Left cardiac atrium (tissue), 4 donors: ENCODE data around the gene IL36RN. TPM values are rescaled to one million over a fixed set of nuclear protein-coding genes. Genes with fewer than 3 reads are reported as not detected.

ENCODE experiments used
- ATAC-seq, 2 donors: fragments of 200-7000 bp; cut with Tn5 transposase; one replicate each; pipeline ENCODE4 v1.9.1; 2020; ENCODE audit warnings: mild to moderate bottlenecking in 2 of 2, moderate library complexity in 2 of 2
- DNase-seq: peaks from one replicate; pipeline ENCODE4 v3.0.0-alpha.2; 2020
- intact Hi-C, 2 donors: fragments of 100-400 bp; cut with DNase I; formaldehyde crosslinking; loops; one replicate each; pipeline versions ENCODE4 v1.14.1 to v1.15.1; 2022 to 2023
- long read RNA-seq: library from polyadenylated mRNA; unstranded; transcript quantifications from one replicate; pipeline ENCODE4 v2.0.0, GENCODE V29; 2021
- total RNA-seq, 2 donors: library from RNA; stranded (reverse); fragmentation: NEBNext Ultra II Directional; extraction: Animal tissue kit (Norgen Biotek cat#: 25700); gene quantifications; one replicate each; pipeline ENCODE4 v1.2.1, GENCODE V29; 2021
- donor health status: DM: no; HTN: yes; CAD: no.
- donor health status: DM: no; HTN: yes; CAD: no; lungs with severe emphysema.
- donor health status: DM: yes; HTN: yes; CAD: no.
- donor health status: Dilated cardiomyopathy.

Gene IL36RN
- not detected for total RNA-seq
- long read RNA-seq: 0 reads

GRCh38 chr2:113058998-113059960 is at the start of gene IL36RN:
Gene IL36RN (plus strand): TSS chr2:113059198. CDS start chr2:113059439, 241 bp downstream.
- ATAC-seq (no peak), DNase-seq (no peak)
- intact Hi-C loops: no loop called here

DNA sequence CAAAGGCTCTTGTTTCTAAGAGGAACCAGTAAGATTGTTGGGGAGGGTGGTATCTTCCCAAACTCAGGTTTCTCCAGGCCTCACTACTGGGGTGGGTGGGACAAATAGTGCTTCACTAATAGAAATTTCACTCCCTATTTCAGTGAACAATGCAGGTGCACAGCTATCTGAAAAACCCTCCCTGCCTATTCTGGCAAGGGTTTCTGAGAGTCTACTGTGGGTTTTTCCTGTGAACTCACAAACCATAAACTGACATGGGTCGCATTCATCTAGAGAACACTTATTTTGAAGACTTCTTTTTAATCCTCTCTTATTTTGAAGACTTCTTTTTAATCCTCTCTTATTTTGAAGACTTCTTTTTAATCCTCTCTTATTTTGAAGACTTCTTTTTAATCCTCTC is 49.4 kb upstream of the IL36RN start:
- no peak for DNase-seq
- no peak for ATAC-seq
- intact Hi-C loops: no loop called here

GRCh38 chr2:113010088-113010487 is 48.9 kb upstream of the IL36RN start:
- DNase-seq: no peak
- intact Hi-C loops: no loop called here
- no peak for ATAC-seq

DNA sequence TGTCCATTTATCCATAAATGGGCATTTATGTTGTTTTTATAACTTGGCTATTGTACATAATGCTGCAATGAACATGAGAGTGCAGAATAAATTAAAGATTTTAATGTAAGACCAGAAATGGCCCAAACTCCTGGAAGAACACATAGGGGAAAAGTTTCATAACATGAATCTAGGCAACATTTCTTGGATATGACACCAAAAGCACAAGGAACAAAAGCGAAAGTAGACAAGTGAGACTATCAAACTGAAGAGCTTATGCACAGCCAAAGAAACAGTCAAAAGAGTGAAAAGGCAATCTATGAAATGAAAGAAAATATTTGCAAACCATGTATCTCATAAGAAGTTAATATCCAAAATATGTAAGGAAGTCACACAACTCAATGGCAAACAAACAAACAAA is 47.9 kb upstream of the IL36RN start:
- no peak for ATAC-seq
- no peak for DNase-seq
- intact Hi-C loops: no loop called here

GRCh38 chr2:113012436-113013335 is 46.3 kb upstream of the IL36RN start:
- no peak for DNase-seq
- intact Hi-C loops: no loop called here
- peak in 1 of 2 donors; percentile 64 for ATAC-seq

DNA sequence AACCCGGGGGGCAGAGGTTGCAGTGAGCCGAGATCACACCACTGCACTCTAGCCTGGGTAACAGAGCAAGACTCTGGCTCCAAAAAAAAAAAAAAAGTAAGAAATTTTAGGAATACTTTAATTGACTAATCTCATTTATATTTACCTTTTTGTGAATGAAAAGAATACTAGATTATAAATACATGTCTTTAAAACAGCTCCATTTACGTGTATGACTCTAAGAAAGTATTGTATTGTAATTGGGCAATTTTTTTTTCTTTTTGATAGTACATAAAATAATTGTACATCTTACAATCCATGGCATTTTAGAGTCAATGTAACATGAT is 45.7 kb upstream of the IL36RN start:
- no peak for DNase-seq
- ATAC-seq: no peak
- intact Hi-C loops: no loop called here

DNA sequence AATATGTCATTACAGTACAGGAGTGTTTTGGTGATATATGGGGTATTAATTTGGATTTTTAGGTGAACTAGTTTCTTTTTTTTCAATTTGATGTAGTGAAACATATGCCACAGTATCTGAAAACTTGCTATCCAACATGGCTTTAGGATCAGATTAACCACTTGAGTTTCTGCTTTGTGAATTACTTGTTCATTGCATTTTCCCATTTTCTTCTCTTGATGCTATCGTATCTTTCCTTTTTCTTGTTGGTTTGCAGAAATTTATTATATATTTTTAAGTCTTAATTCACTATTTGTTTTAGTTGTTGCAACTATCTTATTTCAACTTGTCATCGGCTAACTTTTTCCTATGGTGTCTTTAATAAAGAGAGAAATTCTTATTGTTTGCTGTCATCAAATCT is 44.9 kb upstream of the IL36RN start:
- DNase-seq: no peak
- intact Hi-C loops: no loop called here
- ATAC-seq: no peak

DNA sequence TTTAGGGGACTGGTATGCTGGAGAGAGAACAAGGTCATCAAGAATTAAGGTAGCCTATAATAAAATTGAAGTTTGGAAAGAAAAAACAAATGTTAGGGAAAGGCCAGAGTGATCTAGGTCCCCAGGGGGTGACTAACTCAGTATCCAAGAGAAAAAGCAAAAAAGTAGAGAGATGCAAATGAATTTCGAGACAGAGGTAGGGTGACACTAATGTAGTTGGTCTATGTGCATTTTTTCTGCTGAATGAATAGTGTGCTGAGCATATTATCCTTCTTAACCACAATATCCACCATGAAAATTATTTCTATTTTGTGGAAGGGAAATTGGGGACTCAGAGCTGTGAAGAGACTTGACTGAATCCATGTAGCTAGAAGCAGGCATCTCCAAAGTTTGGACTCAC is 44.0 kb upstream of the IL36RN start:
- intact Hi-C loops: no loop called here
- DNase-seq (no peak), ATAC-seq (no peak)

DNA sequence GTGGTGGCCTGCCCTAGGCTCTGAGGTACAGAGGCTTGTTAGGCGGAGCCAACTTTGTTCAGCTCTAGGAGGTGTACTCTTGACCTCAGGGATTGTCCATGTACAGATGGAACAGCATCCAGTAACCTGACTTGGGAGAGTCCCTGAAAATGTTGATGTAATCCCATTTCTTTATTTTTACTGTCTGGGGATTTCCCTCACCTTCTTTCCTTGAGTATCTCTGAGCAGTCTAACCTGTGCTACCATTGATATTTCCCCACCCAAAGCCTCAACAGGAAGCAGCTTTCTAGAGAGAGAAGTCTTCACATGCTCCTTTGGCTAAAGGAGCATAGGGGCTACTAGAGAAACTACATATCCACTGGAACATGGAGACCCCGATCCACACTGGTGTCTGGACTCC is 43.3 kb upstream of the IL36RN start:
- ATAC-seq (no peak), DNase-seq (no peak)
- intact Hi-C loops: no loop called here

DNA sequence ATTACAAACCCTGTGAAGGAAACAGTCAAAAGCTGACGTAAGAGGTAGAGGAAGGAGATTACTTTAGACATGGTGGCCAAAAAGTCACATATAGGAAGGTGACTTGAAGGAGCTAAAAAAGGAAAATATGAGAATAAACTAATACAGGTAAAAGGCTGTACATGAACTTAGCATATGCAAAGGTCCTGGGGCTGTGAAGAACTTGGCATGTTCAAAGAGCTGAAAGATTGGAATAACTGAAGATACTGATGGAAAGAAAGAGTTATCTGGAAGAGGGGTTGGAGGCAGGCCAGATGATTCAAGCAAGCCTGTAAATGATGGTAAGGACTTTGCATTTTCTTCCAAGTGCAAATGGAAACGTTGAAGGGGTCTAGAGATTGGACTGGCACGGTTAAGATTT is 40.5 kb upstream of the IL36RN start:
- intact Hi-C loops: no loop called here
- no peak for DNase-seq
- no peak for ATAC-seq

DNA sequence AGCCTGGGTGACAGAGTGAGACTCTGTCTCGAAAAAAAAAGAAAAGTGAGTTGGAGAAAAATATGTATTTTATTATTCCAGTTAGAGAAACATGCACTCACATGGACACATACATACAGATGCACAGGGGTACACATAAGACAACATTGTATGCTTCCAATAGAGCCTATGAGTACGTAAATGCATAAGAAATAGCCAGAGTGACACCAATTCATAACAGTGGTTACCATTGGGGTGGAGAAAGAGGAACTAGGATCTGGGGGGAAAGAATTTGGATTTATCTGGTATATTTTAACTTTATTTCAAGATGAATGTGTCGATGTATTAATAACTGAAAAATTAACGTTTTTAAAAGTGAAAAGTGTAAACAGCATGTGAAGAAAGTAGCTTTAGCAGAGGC is 37.7 kb upstream of the IL36RN start:
- intact Hi-C loops: no loop called here
- no peak for ATAC-seq
- no peak for DNase-seq

- ATAC-seq: no peak
- DNase-seq: no peak
- intact Hi-C loops: no loop called here
Measured at GRCh38 chr2:113024764-113025163, 34.2 kb upstream of the IL36RN start.

DNA sequence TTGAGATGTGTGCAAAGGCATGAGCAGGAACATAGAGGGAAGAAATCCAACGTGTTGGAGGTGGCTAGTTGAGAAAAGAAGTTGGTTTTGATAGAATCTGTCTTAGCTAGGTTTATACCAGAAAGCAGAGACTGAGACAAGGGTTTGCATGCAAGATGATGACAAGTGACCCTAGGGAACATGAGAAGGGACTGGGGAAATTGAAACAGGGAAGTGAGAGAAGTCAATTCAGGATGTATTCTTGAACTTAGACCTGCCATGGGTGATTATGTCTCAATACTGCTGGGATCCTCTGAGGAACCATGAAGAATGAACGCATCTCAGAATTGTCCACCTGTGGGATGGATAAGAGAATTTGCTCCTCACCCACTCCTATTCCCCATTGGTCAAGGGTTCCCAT is 33.3 kb upstream of the IL36RN start:
- no peak for DNase-seq
- no peak for ATAC-seq
- intact Hi-C loops: no loop called here

GRCh38 chr2:113027691-113028090 is 31.3 kb upstream of the IL36RN start:
- DNase-seq (no peak), ATAC-seq (no peak)
- intact Hi-C loops: no loop called here

DNA sequence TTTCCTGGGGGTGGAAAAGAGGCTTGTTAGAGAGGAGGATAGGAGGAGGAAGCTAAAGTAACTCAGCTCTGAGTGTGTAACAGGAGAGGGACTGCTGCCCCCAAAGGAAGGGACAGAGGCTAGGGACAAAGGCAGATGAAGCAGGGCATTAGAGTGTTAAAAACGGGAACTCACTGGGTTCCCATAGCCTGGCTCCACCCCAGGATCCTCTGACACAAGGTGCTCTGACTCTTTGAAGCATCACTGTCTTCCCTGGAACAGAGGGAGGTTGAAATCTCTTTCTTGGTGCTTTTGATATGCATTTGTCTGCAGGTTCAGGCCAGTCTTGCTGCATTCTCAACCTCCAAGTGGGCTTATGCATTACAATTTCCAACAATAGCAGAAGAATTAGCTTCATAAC is 30.9 kb upstream of the IL36RN start:
- intact Hi-C loops: no loop called here
- ATAC-seq (no peak), DNase-seq (no peak)

DNA sequence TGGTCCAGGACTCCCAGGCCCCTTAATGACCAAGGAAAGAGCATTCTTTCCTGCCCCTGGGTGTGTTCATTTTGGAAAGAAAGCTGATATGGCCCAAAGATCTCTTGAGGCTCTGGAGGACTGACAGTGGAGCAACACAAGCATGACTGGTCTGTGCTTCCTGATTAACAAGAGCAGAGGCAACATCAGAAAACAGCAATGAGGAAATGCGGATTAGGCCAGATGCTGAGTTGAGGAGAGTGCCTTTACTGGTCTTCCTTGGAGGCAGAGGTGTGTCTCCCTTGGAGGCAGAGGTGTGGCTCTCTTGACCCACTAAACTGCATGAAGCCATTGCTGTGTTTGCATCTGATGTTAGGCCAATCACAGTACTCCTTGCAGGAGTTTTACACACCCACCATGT is 26.3 kb upstream of the IL36RN start:
- intact Hi-C loops: no loop called here
- DNase-seq (no peak), ATAC-seq (no peak)

GRCh38 chr2:113034016-113034415 is 25.0 kb upstream of the IL36RN start:
- intact Hi-C loops: no loop called here
- no peak for ATAC-seq
- no peak for DNase-seq

DNA sequence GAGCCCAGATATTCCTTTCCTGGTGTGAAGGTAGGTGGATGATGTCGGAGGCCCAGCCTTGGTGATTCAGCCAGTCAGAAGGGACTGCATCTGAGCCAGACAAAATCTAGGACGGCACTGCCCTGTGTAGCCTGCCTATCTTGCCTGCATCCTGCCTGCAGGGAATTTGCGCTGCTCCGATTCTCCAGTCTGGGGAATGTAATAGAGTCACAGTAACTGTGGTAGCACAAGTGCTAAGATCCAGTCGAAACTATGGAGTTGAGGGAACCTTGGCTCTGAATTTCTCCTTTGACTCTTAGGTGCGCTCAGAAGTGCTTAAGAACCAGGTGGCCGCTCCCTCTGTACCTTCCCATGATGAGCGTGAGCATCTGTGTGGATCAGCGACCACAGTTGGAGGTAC is 22.2 kb upstream of the IL36RN start:
- DNase-seq: no peak
- intact Hi-C loops: no loop called here

DNA sequence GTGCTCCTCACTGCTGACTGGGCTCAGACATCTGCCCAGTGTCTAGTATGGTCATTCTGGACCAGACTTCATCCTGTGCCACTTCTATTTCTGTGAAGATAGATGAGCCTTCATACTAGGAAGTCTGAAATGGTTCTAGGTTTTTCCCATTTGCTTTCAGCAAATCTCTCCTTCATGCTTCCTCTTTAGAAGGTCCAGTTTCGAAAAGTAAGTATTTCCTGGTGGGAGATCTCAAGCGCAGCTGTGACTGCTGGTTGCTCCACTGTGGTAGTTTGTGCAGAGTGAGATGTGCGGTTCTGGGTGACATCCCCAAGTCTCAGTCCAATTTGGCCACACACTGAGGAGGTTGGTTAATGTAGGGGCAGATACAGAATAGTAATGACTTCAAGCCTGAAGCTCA is 20.7 kb upstream of the IL36RN start:
- intact Hi-C loops: no loop called here
- no peak for ATAC-seq

More for the DNA sequence above, 22.2 kb upstream of the IL36RN start:
- ATAC-seq: no peak

DNA sequence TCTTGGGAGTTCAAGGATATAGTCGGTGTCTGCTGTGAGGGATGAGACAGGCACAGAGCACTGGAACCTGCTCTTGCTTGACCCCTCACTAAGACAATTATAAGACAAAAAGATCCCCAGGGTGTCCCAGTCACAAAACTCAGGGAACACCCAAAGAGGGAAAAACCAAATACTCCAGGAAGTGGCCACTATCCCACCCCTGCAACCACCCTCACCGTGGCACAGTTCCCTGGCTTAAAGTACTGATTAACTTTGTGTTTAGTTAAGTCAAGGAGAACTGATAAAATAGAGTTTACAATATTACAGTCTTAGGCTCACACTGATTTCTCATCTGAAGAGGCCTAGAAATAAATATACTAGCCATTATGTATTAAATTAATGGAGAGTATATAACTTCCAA is 19.8 kb upstream of the IL36RN start:
- DNase-seq (no peak), ATAC-seq (no peak)
- intact Hi-C loops: no loop called here

More for the DNA sequence above, 20.7 kb upstream of the IL36RN start:
- DNase-seq: no peak
